ENCODE results near the gene C1QTNF9. TPM values are rescaled to one million over a fixed set of nuclear protein-coding genes. Genes with fewer than 3 reads are reported as not detected.

C1QTNF9 gene
- total RNA-seq, 1 experiment from 2014 or later = not detected

DNA sequence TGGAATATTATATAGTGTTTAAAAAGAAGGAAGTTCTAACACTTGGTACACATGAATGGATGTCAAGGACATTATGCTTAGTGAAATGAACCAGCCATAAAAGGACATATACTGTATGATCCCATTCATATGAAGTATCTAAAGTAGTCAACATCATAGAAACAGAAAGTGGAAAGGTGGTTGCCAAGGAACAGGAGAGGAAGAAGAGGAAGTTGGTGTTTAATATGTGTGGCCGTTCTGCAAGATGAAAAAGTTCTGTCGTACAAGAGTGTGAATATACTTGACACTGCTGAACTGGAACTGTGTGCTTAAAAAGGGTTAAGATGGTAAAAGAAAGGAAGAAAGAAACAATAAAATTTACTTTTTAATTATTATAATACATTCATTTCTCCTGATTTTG lies 33.1 kb upstream of the C1QTNF9 start:
- no peaks in the 10 kb centered on the region for H3K27me3 ChIP-seq (ENCODE audit: control insufficient read depth, insufficient read depth, low read length)
- no peak overlapping the region for H3K27ac ChIP-seq (ENCODE audit: low read length)
- no peak overlapping the region for H3K4me3 ChIP-seq (ENCODE audit: low read depth in 2 of 2, low read length in 2 of 2)
- ChIA-PET POLR2A (no interaction called here), CTCF (no interaction called here)
- in situ Hi-C loops (cut with HindIII; ENCODE audit: low pct_unique_long_range_greater_than_20kb, low sequenced_read_pairs) = no loop called here
- TF ChIP-seq SIN3A (IDR thresholded peaks at IDR 0.05; ENCODE audit: borderline replicate concordance, insufficient read depth, low read depth, low read length) = no peak
- TF ChIP-seq, protein P1, sequence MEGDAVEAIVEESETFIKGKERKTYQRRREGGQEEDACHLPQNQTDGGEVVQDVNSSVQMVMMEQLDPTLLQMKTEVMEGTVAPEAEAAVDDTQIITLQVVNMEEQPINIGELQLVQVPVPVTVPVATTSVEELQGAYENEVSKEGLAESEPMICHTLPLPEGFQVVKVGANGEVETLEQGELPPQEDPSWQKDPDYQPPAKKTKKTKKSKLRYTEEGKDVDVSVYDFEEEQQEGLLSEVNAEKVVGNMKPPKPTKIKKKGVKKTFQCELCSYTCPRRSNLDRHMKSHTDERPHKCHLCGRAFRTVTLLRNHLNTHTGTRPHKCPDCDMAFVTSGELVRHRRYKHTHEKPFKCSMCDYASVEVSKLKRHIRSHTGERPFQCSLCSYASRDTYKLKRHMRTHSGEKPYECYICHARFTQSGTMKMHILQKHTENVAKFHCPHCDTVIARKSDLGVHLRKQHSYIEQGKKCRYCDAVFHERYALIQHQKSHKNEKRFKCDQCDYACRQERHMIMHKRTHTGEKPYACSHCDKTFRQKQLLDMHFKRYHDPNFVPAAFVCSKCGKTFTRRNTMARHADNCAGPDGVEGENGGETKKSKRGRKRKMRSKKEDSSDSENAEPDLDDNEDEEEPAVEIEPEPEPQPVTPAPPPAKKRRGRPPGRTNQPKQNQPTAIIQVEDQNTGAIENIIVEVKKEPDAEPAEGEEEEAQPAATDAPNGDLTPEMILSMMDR (IDR thresholded peaks at IDR 0.05) = no peak
- no peak for TF ChIP-seq TCF7L2 (IDR thresholded peaks at IDR 0.05; ENCODE audit: low read depth, low read length)
- TF ChIP-seq POLR2AphosphoS5 (IDR thresholded peaks at IDR 0.05; ENCODE audit: low read depth, low read length) = no peak
- TF ChIP-seq REST (IDR thresholded peaks at IDR 0.05; ENCODE audit: insufficient read depth in 1 of 2, low read depth in 2 of 2, low read length in 1 of 2) = no peak
- BruUV-seq (replicated peaks) = no TSS peak
- intact Hi-C loops (cut with micrococcal nuclease; ENCODE audit: unreplicated experiment) = no loop called here
- H3K4me1 ChIP-seq (ENCODE audit: control insufficient read depth, insufficient read depth, low read length) = no peaks in the 10 kb centered on the region
- H3K36me3 ChIP-seq (ENCODE audit: control insufficient read depth, insufficient read depth, low read length) = no peaks in the 10 kb centered on the region
- no peaks in the 10 kb centered on the region for H3K9me3 ChIP-seq (ENCODE audit: control insufficient read depth, insufficient read depth, low read depth, low read length)
- DNase-seq (ENCODE audit: low read depth, low spot score) (no peak), ATAC-seq (no peak)

GRCh38 chr13:24276861-24277260 lies 32.5 kb upstream of the C1QTNF9 start:
- in situ Hi-C loops (cut with HindIII; ENCODE audit: low pct_unique_long_range_greater_than_20kb, low sequenced_read_pairs) = no loop called here
- no peak for ATAC-seq
- no TSS peak for BruUV-seq (replicated peaks)

More at GRCh38 chr13:24276861-24277260, 32.5 kb upstream of the C1QTNF9 start:
- Histone ChIP-seq H3K4me1 (ENCODE audit: control insufficient read depth, insufficient read depth, low read length) (no peaks in the 10 kb centered on the region), H3K4me3 (ENCODE audit: low read depth in 2 of 2, low read length in 2 of 2) (no peak overlapping the region), H3K36me3 (ENCODE audit: control insufficient read depth, insufficient read depth, low read length) (no peaks in the 10 kb centered on the region), H3K9me3 (ENCODE audit: control insufficient read depth, insufficient read depth, low read depth, low read length) (no peaks in the 10 kb centered on the region), H3K27ac (ENCODE audit: low read length) (no peak overlapping the region), H3K27me3 (ENCODE audit: control insufficient read depth, insufficient read depth, low read length) (no peaks in the 10 kb centered on the region)
- DNase-seq (ENCODE audit: low read depth, low spot score) = no peak
- ChIA-PET CTCF (no interaction called here), POLR2A (no interaction called here)
- TF ChIP-seq TCF7L2 (IDR thresholded peaks at IDR 0.05; ENCODE audit: low read depth, low read length) (no peak), SIN3A (IDR thresholded peaks at IDR 0.05; ENCODE audit: borderline replicate concordance, insufficient read depth, low read depth, low read length) (no peak), REST (IDR thresholded peaks at IDR 0.05; ENCODE audit: insufficient read depth in 1 of 2, low read depth in 2 of 2, low read length in 1 of 2) (no peak)
- intact Hi-C loops (cut with micrococcal nuclease; ENCODE audit: unreplicated experiment) = no loop called here

All from Panc1 (cell line).